Activated CD4-positive, alpha-beta T cell treated with anti-CD3 and anti-CD28 coated beads, Interleukin-2, amount 50 U/mL, for 24 hours (primary cell): ENCODE data around the gene PCYT2.

Experiments
- DNase-seq, 2 donors: peaks; one replicate each; pipeline ENCODE4 v3.0.0-alpha.2; 2020; ENCODE audit warnings: low read depth in 1 of 2, low spot score in 1 of 2

The PCYT2 gene

DNA sequence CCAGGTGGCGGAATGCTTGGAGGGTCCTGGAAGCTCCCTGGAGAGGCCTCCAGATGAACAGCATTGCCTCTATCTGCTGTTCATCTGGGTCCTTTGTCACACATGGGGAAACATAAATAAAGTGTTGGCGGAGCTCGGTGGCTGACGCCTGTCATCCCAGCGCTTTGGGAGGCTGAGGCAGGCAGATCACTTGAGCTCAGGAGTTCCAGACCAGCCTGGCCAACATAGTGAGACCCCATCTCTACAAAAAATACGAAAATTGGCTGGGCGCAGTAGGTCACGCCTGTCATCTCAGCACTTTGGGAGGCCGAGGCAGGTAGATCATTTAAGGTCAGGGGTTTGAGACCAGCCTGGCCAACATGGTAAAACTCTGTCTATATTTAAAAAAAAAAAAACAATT is 33.7 kb upstream of the PCYT2 start:
- no peak for DNase-seq

DNA sequence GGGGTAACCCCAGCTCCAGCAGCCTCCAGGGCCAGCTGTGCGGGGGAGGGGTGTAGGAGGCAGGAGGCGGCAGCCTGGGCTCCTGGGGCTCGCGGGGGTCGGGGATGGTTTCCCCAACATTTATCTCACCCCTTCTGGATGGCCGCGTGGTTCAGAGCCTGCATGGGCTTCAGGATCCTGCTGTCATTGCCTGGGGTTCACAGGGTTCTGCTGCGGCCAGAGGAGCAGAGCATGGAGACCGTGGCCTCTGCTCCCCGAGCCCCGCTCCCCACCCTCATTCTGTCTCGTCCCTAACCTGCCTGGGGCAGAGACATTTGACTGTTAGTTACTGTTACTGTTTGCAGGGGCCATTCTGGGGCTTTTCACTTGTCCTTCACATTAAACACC is 31.0 kb upstream of the PCYT2 start:
- no peak for DNase-seq

DNA sequence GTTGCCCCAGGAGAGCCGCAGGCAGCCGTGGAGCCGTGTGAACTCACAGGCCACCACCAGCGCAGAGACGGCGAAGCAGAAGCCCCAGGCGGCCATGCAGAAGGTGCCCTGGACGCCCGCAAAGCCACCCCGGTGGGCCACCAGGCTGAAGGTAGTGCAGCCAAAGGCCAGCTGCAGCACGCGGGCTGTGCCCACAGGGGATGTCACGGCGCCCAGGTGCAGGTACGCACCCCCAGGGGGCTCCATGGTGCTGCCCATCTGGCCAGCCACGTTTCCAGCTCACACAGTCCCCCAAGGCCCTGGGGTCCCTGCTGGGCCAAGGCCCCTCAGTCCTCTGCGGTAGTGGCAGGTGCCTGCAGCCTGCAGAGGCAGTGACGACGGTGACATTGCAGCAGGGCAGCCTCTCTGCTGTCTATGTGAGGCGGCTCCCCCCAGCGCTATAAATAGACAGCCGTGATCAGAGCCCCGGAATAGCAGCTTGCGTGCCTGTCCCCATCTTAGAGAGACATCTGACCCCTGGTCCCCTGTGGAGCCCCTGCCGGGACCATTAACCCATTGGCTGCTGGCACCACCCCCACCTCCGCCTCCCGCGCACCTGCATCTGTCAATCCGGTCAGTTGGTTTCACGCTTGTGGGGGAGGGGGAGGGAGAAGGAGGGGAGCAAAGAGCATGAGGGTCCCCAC is 30.4 kb upstream of the PCYT2 start:
- no peak for DNase-seq

DNA sequence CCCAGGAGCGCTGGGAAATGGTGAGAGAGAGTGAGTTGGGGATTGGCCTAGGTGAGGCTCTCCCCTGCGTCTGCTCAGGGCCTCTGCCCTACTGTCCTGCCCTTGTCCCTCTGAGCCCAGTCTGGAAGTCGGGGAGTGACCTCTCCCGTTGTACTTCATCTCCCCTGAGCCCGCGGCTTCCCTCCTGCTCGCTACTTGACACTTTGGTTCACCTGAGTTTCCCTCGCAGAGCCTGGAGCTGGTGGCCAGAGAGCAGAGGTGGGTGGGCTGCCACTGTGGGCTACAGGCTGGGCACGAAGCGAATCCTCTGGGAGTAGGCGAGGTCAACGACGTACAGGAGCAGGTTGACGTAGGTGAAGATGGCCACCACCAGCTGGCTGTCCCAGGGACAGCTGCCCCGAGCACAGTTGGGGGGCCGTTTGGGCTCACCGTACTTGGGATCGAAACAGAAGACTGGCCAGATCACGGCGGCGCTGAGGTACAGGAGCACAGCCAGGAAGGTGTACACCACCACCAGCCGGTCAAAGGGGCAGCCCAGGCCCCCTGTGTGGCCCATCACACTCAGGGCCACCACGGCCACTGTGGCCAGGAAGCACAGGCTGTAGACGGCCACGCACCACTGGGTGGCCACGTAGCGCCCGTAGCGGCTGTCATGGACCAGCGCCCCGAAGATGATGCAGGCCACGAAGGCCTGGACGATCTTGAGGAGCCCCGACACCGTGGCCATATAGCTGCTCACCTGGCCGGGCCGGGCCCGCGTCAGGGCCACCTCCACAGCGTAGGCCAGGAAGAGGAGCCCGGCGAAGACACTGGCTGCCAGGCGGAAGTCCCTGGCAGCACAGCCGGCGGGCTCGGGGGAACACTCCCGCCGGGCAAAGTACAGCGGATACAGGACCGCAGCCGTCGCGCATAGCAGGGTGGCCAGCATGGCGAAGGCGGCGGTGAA is 29.6 kb upstream of the PCYT2 start:
- DNase-seq, result no peak

DNA sequence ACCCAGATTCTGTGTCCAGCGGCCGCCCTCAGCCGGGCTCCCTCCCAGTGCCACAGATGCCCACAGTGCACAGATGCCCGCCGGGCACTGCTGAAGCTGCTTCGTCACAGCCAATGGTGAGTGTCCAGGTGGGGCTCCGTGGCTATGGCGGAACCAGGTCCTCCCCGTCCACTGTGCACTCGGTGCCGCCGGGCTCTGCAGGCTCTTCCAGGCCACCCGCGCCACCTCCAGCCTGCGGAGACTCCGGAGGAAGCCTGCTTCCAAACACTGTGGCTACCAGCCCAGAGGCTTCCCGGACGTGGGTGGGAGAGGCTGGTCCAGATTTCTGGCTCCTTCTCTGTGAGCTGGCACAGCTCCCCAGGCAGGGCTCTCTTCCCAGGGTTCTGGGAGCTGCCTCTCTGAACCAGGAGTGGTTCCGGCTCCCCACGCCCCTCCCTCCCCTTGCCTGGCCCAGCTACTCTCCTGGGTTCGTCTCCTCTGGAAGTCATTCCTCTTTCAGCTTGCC is 28.7 kb upstream of the PCYT2 start:
- DNase-seq, result no peak

DNA sequence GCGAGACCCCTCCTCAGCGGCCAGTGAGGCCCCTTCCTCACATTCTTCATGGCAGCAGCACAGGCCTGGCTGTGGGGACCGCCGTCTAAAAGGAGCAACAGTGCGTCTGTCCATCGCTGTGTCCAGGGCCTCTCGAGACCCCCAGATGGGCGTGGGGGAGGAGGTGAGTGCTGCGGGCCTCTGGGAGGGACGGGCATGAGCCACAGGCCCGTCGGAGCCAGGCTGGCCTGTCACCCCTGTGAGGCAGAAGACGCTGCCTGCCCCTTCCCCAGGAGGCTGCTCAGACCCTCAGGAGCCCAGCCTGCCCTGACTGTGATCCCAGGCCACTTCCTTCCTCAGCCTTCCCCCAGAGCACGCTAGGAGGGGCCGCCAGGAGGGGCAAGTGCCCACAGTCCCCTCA is 28.0 kb upstream of the PCYT2 start:
- no peak for DNase-seq

DNA sequence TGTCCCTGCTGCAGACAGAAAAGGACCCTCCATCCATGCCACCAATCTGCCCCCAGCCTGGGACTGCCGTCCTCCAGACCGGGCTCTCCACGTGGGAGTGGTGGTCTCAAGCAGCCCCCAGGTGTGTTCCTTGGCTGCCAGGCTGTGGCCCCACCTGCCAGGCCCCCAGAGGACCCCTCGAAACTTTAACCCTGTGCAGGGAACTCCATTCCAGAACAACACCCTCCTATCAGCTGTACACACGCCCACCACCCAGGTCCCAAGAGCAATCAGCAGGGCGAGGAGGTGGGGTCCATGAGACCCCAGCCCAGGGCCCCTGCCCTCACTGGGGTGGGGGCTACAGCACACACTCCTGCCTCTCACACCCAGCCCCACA is 24.5 kb upstream of the PCYT2 start:
- no peak for DNase-seq

DNA sequence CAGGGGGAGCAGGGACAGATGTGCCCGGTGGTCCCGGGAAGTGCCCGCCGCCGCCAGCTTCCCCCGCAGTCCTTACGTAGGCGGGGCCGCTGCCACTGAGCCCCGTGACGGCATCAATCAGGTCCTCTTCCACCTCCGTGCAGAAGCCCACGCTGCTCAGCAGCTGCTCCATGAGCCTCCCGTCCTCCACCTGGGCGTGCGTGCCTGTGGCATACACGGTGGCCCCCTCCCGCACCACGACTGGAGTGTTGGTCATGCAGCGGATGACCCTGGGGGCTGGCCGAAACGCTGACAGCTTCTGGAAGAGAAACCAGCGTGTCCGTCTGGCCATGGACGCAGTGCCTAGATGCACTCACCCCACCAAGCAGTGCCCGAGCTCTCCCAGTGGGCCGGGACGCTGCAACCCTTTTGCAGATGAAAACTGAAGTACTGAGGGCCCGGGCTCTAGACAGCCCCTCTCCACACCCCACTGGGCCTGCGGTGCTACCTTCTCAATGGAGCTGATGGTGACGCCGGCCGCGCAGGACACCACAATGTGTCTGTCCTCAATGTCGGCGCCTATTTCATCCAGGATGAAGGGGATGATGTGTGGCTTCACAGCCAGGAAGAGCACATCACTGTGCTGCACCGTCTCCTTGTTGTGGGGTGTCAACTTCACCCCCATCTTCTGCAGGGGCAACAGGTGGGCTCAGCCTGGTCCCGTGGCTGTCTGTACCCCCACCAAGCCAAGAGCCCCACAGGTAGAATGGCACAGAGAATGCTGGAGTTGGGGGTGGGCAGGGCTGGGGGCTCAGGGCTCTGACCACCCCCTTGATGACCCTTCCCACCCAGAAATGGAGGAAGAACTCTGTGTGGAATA is 23.9 kb upstream of the PCYT2 start:
- no peak for DNase-seq

DNA sequence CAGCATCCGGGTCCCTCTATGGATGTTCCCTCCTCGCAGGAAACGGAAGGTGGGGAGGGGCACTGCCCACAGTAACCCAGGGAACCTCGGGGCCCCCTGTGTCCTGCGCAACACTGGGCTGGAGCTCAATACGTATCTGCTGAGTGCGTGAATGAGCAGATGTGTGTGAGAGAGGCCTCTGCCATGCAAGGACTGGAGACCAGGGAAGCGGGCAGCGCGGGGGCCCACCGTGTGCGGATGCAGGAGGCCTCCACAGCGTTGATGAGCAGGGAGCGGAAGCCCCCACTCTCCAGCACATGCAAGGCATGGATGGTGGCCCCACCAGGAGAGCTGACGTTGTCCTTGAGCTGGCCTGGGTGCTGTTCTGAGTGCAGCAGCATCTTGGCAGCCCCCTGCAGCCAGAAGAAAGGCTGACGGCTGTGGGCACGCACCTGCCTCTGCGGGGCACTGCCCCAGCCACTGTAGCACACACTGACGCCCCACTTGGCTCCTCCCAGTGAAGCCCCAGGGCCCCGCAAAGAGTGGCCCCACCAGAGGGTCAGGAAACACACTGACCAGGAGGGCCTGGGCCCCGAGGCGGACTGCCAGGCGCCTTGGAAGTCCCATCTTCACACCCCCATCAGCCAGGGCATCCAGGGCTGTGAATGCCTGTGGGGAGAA is 23.0 kb upstream of the PCYT2 start:
- DNase-seq, result no peak

DNA sequence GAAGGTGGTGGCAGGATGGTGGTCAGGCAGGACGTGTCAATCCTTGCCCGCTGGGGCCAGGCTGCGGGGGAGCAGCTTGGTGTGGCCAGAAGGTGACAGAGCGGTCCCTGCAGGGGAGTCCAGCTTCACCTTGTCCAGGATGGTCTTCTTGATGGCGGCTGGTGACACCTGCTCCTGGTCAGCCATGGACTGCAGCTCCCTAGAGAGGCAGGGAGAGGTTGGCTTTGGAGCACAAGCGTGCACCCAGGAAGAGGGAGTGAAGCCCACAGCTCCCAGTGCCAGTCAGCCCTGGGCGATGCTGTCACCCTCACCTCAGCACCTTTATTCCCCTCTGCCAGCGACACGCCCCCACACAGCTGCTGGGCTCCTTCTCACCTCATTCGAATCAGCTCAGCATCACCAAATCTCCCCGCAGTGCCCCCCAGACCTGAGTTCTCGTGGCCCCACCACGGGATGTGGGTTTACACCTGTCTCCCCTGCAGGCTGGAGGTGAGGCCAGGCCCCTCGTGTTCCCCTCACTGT is 22.0 kb upstream of the PCYT2 start:
- no peak for DNase-seq

DNA sequence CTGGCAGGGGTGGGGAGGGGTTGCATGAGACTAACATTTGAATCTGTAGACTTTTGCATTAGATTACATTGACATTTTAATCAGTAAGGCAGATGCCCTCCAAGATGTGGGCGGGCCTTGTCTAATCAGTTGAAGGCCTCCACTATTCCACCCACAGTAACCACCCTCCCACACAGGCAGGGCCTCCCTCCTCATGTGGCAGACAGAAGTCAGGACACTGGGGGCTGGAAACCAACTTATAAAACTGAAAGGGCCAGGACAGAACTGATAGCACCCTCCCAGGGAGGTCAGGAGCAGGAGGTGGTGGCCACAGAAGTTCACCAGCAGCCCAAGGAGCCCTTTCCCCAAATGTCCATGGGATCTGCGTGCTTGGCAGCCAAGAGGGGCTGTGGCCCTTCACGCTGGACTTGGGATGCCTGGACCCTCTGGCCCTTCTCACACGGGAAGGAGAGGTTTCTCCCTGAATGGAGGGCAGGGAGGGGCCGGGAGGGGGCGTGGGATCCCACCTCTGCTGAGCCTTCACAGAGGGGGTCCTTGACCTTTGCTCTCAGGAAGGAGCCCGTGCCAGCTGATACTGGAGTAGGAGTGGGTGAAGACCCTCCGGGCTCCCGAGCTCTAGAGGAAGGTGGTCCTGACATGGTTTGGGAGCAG is 21.3 kb upstream of the PCYT2 start:
- DNase-seq, result no peak

DNA sequence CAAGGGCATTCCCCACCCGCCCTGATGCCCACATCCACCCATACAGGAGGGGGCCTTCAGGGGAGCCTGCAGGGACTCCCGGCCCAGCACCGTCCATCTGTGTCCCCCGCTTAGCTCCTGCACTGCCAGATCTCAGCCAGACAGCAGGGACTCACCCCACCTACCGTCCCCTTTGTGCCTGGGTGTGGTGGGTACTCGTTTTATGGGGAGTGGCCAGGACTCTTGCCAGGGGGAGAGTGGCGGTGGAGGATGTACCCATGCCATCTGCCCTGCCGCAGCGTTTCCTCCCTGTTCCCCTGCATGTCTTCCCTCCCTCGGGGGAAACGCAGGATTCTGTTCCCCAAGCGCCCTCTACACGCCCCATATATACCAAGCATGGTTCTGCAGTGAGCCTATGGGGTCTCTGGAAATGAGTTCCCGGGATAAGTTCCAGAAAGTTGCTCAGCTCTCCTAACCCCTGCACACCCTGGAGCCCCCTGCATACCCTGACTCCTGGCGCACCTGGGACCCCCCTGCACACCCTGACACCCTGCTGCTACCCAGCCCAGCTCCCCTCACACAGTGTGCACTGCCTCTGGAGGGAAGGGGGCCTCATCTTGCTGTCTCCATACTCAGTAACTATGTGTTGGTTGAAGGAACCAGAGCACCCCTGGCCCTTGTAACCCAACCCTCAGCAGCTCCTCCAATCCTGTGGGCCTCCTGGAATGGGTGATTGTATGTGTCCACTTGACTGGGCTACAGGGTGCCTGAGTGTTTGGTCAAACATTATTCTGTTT is 20.5 kb upstream of the PCYT2 start:
- no peak for DNase-seq

DNA sequence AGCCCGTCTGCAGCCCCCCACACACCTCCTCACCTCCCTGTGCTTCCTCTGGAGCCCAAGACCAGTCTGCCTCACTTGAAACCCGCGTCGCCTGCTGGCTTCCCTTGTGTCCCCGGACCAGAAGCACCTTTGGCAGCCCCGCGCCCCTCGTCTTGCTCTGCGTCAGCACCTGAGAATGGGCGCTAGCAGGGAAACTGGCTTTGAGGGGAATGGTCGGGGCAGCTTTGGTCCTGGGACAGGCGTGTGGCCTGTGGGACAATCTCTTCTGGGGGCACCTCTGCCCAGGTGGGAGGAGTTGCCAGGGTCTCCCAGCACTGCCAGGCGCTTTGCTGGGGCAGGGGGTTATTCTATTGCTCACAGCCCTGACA is 20.0 kb upstream of the PCYT2 start:
- no peak for DNase-seq

DNA sequence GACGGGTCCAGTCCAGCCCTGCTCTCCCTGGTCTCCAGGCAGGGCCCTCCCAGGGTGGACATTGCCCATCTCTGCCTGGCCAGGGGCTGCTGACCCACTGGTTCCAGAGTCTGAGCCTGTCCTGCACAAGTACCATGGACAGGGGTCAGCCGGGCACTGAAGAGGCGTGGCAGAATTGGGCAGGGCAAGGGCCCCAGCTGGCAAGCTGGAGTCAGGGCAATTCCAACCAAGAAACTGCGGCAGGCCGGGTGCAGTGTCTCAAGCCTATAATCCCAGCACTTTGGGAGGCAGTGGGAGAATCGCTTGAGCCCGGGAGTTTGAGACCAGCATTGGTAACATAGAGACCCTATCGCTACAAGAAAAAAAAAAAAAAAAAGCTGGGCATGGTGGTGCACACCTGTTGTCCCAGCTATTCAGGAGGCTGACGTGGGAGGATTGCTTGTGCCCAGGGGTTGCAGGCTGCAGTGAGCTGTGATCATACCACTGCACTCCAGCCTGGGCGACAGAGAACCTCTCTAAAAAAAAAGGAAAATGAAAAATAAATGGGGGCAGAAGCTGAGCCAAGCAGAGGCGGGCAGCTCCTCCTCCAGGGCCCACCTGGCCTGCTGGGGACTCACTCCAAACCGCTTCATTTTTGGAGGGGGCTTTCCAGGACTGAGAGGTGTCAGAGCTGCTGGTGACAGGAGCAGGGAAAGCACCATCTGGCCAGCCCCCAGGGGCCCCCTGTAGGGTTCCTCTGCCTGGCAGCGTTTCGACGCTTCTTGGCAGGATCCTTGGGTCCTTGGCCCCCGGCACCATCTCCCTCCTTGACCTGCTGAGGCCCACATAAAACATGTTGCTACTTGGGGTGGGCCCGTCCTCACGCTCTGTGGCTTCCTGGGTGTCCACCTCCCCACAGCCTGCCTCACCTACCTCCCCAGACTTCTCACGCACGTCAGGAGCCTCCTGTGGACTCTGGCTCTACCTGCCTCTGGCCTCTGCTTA is 19.2 kb upstream of the PCYT2 start:
- no peak for DNase-seq

DNA sequence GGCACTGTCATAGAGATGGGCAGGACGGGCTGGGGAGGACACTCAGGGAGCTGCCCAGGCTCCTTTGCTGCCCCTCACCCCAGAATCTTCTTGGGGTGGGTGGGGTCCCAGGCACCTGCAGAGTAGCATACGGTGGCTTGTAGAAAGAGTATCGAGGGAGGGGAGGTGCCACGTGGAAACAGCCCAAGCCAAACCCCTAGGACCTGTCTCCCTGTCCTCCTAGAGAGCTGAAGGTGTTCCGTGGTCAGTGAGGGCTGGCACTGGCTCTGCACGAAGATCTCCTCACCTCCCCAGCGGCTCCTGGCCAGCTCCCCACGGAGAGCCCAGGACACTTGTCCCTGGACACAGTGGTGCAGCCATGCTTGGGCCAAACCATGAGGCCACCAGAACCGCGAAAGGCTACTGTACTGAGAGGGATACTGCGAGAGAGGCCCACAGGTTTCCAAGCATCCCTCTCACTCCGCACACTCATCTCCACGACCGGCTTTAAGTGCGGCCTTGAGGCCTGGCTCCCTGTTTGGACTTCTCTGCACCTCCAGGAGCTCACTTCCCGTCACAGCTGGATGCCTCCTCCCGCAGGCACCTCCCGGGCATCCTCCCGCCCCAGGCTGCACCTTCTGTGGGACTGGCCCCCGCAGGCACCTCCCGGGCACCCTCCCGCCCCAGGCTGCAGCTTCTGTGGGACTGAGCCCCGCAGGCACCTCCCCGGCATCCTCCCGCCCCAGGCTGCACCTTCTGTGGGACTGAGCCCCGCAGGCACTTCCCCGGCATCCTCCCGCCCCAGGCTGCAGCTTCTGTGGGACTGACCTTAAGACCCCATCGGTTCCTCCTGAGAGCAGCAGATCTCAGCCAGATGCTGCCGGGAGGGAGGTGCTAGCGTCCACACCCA is 18.3 kb upstream of the PCYT2 start:
- DNase-seq, result no peak

DNA sequence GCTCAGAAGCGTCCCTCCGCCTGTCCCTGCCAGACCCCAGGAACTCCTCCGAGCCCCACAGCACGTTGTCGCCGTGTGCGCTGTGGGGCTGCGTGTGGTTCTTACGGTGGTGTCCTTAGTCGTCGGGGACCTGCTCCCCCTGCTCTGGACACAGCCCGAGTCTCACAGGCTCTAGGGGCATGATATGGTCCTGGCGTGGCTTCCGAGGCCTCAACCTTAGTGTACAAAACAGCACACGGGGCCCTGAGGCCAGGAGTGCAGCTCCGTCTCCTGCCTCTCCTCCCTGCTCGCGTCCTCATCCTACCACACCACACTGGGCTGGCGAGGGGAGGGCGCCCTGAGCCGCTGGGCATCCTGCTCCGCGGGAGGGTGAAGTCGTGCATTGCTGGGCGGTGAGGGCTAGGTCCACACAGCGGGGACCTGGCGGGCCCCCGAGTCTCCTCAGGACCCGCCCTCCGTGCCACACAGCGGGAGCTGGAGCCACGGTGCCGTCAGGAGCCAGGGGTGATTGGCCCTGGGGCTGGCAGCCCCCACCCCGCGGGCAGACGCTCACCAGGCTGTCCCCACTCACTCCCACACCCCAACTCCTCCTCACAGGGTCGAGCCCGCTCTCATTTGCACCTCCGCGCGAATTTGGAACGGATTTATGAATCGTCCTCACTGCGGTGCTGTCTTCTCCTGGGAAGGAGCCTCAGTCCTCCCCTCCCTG is 17.5 kb upstream of the PCYT2 start:
- DNase-seq, result no peak
